GM19395 (cell line): Measurements from ENCODE around the gene BAZ2B.

Experiments used
- ATAC-seq: cut with Tn5 transposase; IDR thresholded peaks from one replicate; pipeline ENCODE4 v1.9.1; 2021; ENCODE audit warnings: mild to moderate bottlenecking, moderate library complexity; ENCODE audit not compliant: unreplicated experiment

BAZ2B gene

DNA sequence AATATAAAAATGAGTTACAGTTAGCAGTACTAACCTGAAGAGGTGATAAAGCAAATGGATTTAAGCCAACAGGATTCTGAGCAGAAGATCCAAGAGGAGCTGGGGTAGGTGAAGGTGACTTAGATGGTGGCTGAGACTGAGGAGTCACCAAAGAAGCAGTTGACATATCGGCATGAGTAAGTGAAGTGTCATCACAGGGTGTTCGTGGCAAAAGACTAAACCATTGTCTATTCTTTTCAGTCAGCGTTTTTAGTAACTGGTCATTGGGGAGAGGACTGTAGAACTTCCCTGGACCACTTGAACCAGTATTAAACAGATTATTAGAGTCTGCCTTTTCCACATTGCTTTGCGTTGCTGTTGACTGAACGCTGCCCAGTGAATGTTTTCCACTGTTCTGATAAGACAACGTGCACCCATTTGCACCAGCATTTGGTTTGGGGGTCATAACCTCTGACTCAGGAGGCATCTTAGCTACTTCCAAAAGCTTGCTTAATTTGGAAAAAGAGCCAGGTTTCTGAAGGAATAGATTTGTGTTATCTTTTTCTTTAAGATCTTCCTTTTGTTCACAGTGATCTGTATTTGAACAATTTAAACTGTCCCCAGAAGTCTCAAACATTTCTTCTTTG, 266.6 kb downstream of the BAZ2B start:
- no peak for ATAC-seq

DNA sequence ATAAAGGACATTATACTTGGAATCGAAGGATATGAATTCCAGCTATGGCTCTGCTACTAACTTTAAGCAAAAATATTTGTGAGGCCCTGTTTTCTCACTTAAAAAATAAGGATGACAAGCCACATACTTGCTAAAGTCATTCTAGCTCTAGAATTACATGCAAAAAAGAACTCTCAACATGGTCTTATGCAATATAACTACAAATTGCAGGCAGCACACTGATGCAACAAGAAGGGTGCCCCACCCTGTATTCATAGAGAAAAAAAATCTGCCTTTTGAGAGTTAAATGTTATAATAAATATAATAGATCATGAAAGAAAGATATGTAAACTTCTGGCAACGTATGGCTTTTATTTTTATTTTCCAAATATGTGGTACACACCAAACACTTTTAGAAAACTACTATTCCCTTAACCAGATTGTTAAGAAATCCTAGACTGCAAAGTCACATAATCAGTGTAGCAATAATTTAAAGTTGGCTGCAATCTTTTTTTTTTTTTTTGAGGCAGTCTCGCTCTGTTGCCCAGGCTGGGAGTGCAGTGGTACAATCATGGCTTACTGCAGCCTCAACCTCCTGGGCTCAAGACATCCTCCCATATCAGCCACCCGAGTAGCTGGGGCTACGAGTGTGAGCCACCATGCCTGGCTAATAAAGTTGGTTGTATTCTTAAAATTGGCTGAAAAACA, 289.6 kb downstream of the BAZ2B start:
- ATAC-seq = no peak

DNA sequence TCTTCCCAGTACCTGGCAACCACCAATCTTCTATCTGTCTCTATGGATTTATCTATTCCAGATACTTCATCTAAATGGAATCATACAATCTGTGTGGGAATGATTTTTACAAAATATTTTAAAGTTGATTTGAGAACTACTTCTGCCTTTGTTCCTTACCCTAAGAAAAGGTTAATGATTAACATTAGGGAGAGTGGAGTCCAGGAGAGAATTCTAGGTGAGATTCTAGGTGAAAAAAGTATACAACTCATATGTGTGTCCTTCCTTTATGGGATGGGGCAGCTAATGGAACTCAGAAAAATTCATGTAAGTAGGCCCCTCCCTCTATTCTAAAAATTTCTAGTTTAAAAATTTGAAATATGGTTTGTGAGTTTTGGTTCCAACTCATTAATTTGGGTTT, 293.9 kb downstream of the BAZ2B start:
- ATAC-seq = no peak

DNA sequence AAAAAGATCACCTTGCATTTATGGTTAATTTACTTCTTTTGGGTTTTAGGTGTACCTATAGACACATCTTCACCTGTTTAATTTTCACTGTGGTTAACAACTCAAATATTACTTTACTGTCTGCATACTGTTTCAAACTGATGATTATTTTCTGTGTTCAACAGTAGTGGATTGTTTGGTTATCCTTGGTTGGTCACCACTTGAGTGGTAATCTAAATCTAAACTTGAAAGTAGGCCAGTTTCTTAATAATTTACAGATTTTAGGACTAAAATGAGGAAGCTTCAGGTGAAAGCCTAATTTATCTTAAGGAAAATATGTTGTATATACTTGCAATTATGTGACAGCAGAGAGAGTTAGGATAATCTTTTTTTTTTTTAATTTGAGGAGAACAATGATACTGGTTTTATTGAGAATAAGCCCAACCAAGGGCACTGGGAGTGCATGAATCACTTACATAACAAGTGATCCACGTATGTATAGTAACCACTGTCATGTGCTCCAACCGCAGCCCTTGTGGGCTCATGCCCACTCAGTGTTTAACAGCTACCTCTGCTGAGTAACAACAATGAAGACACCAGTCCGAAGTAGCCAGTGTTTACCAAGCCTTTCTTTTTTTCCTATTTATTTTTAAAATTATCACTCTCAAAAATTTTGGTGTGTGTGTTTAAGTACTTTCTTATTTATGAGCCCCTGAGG, 298.8 kb downstream of the BAZ2B start:
- ATAC-seq = peak; percentile 69

DNA sequence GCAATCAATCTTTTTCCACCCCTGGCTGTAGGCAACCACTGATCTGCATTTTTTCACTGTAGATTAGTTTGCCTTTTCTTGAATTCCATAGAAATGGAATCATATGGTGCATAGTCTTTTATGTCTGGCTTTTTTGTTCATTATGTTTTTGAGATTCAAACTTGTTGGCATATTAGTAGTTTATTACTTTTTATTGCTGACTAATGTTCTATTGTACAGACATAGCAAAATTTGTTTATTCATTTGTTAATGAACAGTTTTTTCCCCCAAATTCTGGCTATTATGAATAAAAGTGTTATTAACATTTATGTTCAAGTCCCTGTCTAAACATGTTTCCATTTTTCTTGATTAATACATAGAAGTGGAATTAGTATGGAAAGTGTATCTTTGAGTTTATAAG, 308.4 kb downstream of the BAZ2B start:
- ATAC-seq = no peak

DNA sequence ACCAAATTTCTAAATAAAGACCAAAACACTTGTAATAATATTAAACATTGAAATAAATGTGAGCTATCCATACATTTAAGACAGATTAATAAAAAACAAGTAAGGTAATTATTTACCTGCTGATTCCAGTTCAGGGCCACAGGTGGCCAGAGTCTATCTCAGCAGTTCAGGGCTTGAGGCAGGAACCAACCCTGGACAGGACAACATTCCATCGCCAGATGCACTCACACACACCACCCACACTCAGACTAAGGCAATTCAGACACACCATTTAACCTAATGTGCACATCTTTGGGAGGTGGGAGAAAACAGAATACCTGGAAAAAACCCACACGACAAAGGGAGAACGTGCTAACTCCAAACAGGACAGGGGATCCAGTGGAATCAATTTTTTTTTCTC, 315.8 kb downstream of the BAZ2B start:
- no peak for ATAC-seq

DNA sequence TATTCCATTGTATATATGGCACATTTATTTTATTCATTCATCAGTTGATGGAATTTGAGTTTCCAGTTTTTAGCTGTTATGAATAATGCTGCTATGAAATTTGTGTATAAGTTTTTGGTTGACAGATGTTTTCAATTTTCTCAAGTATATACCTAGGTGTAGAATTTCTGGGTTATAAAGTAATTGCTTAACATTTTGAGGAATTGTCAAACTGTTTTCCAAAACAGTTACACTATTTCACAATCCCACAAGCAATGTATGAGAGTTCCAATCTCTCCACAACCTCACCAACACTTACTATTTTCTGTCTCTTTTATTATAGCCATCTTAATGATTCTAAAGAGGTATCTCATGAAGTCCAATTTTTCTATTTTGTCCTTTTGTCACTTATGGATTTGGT, 317.4 kb downstream of the BAZ2B start:
- no peak for ATAC-seq

DNA sequence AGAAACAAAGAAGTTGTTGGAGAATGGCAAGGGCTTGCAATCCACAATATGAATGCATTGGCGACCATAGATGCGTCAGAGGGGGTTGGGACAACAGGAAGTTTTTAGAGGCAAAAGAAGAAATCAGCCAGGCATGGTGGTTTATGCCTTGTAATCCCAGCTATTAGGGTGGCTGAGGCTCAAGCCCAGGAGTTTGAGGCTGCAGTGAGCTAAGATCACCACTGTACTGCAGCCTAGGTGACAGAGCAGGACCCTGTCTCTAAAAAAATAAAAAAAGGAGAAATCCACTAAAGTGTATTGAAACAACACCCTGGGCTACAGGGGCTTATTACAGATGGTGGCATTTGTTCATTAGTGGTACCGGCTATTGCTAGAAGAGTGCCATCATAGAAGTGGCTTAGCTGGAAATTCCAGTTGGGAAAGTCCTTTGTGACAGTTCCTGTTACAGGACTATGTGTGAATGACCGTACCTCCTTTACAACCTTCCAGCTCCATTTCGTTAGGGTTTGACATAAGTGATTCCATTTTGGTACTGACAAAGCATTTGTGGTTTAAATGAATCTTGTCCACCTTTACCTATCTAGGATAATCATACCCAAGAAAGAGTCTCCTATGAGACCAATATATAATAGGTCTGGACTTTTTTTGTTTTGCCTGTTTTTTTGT, 319.2 kb downstream of the BAZ2B start:
- no peak for ATAC-seq

DNA sequence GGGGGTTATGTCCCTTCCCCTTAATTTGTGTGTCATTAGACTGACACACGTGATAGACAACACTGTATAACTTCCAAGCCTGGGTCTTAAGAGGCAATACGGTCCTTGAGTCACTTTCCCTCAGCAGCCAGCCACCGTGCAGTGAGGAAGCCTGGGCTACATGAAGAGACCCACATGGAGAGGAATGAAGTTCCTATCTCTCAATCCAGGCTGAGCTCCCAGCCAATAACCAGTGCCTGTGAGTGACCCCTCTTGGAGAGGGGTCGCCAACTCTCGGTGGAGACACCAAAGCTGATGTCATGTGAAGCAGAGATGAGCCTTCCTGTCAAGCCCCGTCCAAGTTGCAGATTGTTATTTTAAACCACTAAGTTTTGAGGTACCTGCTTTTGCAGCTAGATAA, 324.2 kb downstream of the BAZ2B start:
- ATAC-seq = no peak

DNA sequence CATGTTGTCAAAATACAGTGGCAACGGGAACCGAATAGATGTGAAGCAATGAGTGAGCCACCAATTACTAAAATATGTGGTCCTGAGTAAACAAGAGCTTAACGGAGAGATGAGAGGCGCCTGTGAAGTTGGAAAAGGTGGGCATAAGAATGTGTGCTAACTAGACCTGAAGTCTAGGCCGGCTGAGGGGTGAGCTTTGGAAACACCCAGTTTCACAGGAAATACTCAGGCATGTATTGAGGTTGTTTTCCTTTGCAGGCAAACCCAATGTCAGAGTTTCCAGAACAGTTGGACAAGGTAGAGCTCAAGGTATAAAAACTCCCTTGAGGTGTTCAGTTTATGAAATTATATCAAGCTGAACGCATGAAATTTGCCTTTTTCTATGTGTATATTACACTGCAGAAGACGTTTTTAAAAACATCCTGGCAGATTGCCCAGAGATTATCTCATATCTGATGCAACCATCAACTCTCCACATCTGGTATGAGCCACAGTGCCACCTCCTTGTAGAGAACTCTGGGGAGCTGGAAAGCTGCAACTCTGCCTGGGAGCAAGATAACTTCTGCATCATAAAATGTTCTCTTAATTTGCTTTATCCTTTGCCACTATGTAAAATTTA, 325.9 kb downstream of the BAZ2B start:
- no peak for ATAC-seq

DNA sequence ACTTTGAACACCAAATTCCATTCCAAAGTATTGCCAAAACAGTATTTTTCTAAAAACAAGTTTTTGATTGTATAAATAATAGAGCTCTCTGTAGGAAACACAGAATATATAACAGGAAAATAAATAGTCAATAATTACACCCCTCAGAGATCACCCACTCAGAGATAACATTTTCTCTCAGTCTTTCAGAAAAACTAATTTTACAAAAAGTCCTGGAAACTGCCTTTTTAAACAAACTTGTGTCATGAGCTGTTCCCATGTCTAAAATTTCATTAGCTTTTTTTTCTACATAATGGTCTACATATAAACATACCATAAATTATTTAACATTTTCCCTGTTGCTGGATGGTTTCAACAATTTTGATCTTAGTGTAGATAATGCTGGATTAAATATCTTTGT, 328.6 kb downstream of the BAZ2B start:
- no peak for ATAC-seq

DNA sequence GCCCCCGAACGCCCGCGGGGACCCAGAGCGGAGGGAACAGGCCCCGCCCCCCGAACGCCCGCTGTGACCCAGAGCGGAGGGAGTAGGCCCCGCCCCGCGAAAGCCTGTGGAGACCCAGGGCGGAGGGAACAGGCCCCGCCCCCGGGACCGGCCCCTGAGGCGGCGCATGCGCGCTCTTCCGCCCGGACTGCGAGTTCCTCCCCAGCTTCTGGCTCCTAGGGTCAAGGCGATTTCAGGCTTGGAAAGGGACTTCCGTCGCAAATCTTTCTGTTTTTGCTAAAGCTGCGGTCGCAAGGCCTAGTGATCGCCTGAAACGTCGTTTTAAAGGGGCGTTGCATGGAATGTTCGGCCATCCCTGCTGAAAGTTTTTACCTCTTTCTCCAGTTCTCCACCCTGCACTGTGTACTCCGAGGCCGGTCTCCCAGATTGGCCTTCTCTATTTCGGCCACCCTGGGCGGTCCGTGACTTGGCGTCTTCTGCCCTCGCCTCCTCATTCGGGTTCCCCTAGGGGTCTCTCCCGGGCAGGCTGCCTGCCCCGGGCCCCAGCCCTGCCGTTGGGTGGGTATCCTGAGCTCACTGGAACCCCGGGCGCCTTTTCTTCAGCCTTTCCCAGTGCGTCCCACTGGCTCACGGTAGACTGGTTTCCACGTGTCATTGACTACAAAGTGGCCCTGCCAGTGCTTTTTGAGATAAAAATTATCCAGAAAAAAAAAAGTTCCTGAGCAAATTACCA, 329.5 kb downstream of the BAZ2B start:
- ATAC-seq = peak; percentile 85

DNA sequence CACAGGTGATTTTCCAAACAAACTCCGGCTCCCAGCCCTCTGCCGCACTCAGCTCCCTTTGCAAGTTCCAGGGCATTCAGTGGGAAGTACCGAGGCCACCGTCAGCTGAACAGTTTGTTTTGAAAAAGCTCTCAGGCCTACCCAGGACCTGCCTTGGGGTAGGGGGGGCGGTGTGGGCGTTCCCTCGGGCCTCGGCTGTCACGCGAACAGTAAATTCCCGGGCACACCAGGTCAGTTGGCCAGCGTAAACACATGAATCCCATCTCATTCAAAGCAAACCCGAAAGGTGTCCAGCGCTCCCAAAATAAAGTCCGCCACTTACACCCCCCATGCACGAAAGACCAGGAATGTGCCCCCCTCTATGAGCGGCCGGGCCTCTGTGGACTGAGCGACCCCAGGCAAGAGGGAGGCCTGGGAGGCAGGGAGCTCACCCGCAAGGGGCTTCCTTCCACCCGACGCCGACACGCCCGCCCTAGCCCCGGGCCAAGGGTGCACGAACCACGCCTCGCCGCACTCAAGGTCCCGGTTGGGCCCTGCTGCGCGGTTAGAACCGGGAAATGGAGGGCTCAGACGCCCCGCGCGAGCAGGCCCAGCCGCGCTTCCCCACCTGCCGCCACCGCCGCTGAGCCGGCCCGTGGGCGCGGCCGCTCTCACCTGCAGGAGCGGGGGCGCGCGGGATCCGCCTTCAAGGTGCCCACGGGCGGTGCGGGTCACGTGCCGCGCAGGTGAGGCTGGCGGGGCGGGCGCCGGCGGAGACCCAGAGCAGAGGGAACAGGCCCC, 330.2 kb downstream of the BAZ2B start, which contains the start of gene WDSUB1:
Gene WDSUB1, minus strand, starts transcription at position 775 of the 780 bp plus-strand sequence. CDS start 3,634 bp downstream, outside the sequence.
- peak; percentile 43 for ATAC-seq

DNA sequence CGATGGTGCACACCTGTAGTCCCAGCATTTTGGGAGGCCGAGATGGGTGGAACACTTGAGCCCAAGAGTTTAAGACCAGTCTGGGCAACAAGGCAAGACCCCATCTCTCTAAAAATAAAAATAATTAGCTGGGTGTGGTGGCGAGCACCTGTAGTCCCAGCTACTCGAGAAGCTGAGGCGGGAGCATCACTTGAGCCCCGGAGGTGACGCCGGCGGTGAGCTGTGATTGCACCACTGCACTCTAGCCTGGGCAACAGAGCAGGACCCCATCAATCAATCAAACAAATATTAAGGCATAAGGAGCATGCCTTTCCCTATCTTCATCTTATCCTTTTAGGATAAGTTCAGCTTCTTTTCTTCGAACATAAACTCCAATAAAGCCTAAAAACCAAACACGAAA, 330.9 kb downstream of the BAZ2B start:
- no peak for ATAC-seq

DNA sequence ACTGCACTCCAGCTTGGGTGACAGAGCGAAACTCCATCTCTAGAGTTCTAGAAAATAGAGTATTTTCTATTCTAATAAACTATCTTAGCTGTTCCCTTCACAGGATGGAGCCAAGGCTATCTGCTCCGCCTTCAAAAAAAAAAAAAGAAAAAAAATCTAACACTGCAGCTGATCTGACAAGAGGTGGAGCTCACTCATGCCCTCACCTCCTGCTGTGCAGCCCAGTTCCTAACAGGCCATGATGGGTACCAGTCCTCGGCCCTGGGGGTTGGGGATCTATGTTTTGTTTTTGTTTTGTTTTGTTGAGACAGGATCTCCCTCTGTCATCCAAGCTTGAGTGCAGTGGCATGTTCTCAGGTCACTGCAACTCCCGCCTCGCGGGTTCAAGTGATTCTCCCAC, 332.8 kb downstream of the BAZ2B start:
- no peak for ATAC-seq

DNA sequence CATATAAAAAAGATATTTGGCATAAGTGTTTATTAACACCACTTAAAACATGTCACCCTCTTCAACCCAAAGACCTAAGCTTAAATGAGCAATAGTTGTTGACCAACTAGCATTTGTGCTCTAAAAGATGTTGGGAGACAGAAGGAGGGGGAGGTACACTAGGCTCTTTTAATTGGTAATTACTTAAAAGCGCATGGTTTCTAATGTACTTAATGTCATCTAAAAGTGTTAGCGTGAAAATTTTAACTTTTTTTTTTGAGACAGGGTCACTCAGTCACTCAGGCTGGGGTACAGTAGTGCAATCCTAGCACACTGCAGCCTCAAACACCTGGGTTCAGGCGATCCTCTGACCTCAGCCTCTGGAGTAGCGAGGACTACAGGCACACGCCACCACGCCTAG, 335.3 kb downstream of the BAZ2B start:
- no peak for ATAC-seq

DNA sequence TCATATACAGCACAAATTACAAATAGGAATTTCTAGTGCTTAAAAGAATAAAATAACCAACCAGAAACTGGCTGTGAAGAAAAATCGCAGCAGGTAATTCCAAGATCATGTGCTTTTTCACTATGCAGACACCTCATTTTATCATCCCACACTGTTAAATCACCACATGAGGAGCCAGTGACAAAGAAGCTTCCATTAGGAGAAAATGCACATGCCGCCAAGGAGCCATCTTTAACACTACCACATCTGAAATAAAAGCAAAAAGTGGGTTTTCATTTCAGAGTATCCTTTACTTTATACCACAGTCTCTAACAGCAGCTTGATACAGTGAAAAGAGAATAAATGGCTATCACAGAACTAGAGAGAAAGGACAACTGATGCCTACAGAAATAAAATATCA, 336.6 kb downstream of the BAZ2B start:
- no peak for ATAC-seq

DNA sequence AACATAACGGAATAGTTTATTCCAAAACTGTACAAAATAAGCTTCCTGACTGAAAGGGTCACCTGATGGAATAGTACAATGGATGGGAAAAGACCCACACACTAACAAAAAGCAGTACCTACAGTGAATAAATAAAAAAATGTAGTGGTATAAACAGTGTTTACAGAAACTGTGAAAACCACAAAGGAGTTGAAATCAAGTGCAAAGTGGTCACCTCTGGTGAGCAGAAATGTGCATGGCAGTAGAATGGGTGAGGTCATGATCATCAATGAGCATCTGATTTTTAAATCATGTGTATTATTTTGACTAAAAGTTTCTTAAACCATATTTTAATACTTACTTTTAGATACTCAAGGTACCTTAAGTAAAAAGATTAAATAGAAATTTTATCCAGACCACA, 341.2 kb downstream of the BAZ2B start:
- peak; percentile 61 for ATAC-seq

DNA sequence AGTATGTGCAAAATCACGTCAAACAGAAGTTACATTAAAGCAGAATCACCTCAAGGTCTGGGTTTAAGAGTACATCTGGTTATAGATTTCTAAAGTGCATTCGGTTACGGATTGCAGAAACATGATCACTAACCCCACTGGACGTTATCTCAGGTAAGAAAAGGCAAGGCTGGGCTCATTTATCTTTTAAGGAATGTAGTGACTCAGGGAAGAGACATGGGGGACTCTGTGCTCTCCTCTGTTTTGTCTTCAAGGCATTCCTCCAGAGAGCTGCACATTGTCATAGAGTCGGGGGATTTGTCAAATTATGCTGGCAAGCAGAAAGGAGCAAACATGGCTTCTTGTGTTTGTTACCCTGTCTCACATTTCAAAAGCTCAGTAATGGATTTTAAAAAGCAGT, 344.2 kb downstream of the BAZ2B start:
- no peak for ATAC-seq
